RWPE1 (cell line): ENCODE results near the gene SLC26A8.
A peak's percentile ranks its signal among the peaks of the same experiment; 100 is the strongest.

ENCODE experiments used
- CTCF ChIA-PET: fragments of 350-600 bp; sonication (Branson Sonifier 250); formaldehyde crosslinking; extraction: SDS; loops from one replicate; lab custom pipeline; 2021; lab: Yijun Ruan, JAX
- POLR2A ChIA-PET: fragments of 400-600 bp; formaldehyde crosslinking; extraction: SDS; loops from one replicate; lab custom pipeline; 2020; ENCODE audit warnings: antibody characterized with exemption; ENCODE audit not compliant: low non-redundant PET; lab: Yijun Ruan, JAX
- DNase-seq: peaks from one replicate; pipeline ENCODE4 v3.0.0; 2012; ENCODE audit warnings: low spot score
- H3K27ac ChIP-seq: fragments of 450-650 bp; 2 replicates; pipeline ENCODE4 v1.5.1; 2017
- CTCF ChIP-seq: fragments of 450-650 bp; conservative IDR thresholded peaks from 2 replicates; pipeline ENCODE4 v1.5.1; 2017; ENCODE audit warnings: low read depth, mild to moderate bottlenecking

SLC26A8 gene

DNA sequence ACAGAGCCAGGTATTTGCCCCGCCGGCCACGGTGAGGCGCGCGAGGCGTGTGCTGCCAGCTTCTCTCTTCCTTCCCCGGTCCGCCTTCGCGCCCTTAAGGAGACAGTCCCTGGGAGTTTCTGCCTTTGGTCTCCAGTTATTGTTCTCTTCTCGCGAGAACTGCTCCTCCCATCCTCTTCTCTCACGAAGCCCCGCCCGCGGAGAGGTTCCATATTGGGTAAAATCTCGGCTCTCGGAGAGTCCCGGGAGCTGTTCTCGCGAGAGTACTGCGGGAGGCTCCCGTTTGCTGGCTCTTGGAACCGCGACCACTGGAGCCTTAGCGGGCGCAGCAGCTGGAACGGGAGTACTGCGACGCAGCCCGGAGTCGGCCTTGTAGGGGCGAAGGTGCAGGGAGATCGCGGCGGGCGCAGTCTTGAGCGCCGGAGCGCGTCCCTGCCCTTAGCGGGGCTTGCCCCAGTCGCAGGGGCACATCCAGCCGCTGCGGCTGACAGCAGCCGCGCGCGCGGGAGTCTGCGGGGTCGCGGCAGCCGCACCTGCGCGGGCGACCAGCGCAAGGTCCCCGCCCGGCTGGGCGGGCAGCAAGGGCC lies 3.2 kb upstream of the SLC26A8 start, which contains the start of gene MAPK14:
TSS of gene MAPK14 (plus strand) at position 308 of the 587 bp plus-strand sequence. CDS start 350 bp downstream, outside the sequence.
- DNase-seq = peak; percentile 97
- TF ChIP-seq CTCF = peak; percentile 94
- CTCF ChIA-PET = interaction anchor here (0.5 to 3.4 kb wide), 11 partner anchors 11 to 1212 kb away, joined by 3 to 20 read pairs (median 3); no protein-coding TSS in a partner anchor
- POLR2A ChIA-PET = interaction anchor here (0.9 kb wide), 1 partner anchor 67 kb away, joined by 5 read pairs; no protein-coding TSS in a partner anchor
- H3K27ac ChIP-seq = peak within 1 kb of the TSS; percentile 92

- TF ChIP-seq CTCF = no peak
- ChIA-PET POLR2A (no interaction called here), CTCF (interaction anchor here (0.9 to 3.4 kb wide), 2 partner anchors 16 to 70 kb away, joined by 9 to 20 read pairs; no protein-coding TSS in a partner anchor)
- no peak overlapping the region for H3K27ac ChIP-seq
- DNase-seq = no peak
Measured at GRCh38 chr6:36025932-36026327, 1.5 kb upstream of the SLC26A8 start.

- CTCF ChIA-PET = interaction anchor here (0.9 to 3.4 kb wide), 2 partner anchors 17 to 70 kb away, joined by 9 to 20 read pairs; no protein-coding TSS in a partner anchor
Measured at GRCh38 chr6:36025260-36025931, 955 bp upstream of the SLC26A8 start.

GRCh38 chr6:36020154-36020553 lies 4.3 kb downstream of the SLC26A8 start:
- ChIA-PET POLR2A (no interaction called here), CTCF (no interaction called here)
- no peak for DNase-seq

More at GRCh38 chr6:36025260-36025931, 955 bp upstream of the SLC26A8 start:
- POLR2A ChIA-PET = no interaction called here
- DNase-seq = no peak
- H3K27ac ChIP-seq = no peak overlapping the region
- no peak for TF ChIP-seq CTCF

DNA sequence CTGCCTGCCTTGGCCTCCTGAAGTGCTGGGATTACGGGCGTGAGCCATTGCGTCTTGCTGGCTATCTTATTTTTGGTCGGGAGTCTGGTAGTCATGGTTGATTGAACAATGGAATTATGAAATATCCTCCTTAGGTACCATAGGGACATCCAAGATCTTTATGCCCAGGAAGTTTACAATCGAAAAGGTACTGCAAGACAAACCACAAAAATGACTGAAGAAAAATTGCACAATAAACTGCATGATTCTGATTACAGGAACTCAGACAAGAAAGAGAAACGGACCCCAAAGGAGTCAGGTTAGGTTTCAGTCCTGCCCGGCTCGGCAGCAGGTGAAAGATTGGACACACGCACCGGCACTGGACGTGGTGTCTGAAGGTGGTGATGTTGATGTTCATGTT lies 5.3 kb downstream of the SLC26A8 start:
- CTCF ChIA-PET = no interaction called here
- H3K27ac ChIP-seq = no peak overlapping the region
- DNase-seq = no peak
- POLR2A ChIA-PET = no interaction called here
- no peak for TF ChIP-seq CTCF

More at GRCh38 chr6:36020154-36020553, 4.3 kb downstream of the SLC26A8 start:
- no peak overlapping the region for H3K27ac ChIP-seq
- TF ChIP-seq CTCF = no peak

- DNase-seq = no peak
- ChIA-PET CTCF (no interaction called here), POLR2A (no interaction called here)
- no peak overlapping the region for H3K27ac ChIP-seq
- no peak for TF ChIP-seq CTCF
Measured at GRCh38 chr6:36018339-36018738, 6.1 kb downstream of the SLC26A8 start.
